Activated gamma-delta T cell treated with Interleukin-2 at 50 U/mL for 16 hours (primary cell): ENCODE data around the gene PLXNA1.

Experiments
- DNase-seq: peaks from one replicate; pipeline ENCODE4 v3.0.0-alpha.2; 2020

Gene PLXNA1

DNA sequence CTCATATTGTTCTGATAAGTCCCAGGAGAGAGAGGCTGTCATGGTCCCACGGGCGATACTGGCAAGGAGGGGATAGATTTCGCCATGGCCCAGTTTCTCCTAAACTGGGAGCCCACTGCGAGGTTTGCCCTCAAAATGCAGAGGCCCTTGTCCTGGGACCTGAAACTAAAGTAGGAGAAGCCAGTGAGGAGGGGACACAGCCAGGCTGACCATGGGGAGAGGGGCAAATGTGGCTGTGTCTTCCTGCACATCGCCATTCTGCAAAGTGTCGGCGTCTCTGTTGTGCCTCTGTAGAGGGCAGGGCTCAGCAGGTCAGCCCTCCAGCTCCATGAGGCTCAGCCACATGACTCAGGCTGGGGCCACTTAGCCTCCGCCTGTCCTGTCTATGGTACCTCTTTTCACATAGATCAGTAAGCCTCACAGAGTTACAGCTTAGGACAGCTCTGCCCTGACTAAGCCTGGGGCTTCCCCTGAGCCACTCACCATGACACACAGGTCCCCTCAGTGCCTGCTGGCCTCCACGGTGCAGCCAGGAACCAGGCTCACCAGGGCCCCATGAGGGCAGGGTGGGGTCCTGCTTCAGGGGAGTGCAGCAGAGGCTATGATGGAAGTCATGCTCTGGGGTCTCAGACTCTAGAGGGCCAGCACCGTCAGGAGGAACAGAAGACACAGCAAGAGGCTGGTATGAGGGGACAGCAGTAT lies 28.6 kb upstream of the PLXNA1 start:
- no peak for DNase-seq

DNA sequence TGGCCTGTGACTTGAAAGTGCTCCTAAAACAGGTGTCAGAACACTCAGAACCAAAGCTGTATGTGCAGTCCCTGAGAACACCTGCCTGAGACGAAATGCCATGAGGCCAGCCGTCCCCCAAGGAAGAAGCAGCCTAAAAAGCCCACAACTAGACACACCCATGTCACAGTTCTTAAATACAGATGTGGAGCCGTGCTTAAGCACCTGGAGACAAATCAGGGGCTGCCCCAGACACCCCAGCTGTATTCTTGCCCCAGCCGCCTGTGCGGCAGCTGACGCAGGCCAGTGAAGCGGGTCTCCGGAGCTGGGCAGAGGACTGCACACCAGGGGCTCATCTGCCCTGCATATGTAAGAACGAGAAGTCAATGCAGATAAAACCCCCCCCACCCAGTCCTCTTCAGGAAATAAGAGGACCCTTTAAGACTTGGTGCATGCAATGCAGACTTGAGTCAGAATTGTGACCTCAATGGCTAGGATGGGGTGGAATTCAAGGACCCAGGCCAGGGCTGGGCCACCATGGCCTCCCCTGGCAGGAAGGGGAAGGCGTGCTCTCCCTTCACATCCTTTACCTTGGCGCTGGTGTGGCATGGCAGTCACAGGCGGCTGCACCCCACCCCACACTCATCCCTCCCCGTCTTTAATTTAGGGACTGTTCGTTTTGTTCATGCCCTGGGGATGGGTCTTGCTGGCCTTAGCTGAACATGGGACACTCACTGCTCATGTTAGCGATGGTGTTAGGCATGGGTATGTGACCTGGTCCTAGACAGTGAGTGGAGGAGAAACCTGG lies 27.7 kb upstream of the PLXNA1 start:
- no peak for DNase-seq

DNA sequence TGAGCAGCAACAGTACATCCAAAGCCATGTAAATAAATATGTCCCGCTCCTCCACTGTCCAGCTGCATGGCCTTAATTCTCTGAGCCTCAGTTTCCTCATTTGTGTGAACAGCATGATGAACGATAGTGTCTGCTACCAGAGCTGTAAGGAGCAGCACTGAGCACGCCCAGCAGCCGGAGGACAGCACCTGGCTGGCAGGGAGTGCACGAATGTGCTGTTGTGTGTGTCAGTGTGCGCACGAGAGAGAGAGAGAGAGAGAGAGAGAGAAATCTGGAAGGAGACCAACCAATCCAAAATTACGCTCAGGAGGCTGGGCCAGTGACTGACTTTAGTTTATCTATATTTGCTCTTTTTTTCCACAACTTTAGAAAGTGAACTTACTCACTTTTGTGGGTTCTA lies 26.6 kb upstream of the PLXNA1 start:
- no peak for DNase-seq

GRCh38 chr3:126956866-126957650 lies 25.9 kb upstream of the PLXNA1 start:
- DNase-seq = no peak

DNA sequence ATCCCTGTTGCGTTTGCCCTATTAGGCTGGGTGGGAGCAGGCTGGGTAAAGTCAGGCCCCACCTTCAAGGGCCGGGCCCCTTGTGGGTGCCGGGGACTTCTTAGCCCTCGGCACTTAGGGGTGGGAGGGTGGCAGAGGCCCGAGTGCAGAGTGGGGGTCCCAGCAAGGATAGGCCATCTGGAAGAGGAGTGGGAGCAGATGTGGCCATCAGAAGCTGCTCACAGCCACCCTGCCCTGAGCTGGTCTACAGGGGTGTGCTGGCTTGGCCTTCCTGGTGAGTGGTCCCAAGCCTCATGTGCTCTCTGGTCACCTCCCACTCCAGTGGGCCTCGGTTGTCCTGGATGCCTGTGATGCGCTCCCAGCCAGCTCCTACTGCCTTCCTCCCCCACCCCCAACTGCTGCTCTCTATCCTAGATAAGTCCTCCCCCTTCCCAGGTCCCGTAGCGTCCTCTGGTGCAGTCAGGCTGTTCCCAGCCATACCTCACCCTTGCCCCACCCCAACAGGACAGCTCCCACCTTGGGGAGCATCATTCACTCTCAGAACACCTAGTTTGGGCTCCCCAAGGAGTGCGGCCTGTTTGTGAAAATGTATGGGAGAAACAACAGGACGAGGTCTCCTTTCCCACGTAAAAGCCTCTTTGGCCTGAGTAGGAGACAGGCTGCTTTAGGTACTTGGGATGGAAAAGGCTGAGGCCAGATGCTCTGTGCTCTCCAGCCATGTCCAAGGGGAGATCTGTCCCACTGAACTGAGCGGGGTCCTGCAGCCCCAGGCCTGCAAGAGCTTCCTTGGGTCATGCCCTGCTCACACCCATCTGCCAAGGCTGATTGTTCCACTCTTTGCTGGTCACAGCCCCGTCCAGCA lies 24.9 kb upstream of the PLXNA1 start:
- no peak for DNase-seq

GRCh38 chr3:126958638-126959085 lies 24.3 kb upstream of the PLXNA1 start:
- no peak for DNase-seq

DNA sequence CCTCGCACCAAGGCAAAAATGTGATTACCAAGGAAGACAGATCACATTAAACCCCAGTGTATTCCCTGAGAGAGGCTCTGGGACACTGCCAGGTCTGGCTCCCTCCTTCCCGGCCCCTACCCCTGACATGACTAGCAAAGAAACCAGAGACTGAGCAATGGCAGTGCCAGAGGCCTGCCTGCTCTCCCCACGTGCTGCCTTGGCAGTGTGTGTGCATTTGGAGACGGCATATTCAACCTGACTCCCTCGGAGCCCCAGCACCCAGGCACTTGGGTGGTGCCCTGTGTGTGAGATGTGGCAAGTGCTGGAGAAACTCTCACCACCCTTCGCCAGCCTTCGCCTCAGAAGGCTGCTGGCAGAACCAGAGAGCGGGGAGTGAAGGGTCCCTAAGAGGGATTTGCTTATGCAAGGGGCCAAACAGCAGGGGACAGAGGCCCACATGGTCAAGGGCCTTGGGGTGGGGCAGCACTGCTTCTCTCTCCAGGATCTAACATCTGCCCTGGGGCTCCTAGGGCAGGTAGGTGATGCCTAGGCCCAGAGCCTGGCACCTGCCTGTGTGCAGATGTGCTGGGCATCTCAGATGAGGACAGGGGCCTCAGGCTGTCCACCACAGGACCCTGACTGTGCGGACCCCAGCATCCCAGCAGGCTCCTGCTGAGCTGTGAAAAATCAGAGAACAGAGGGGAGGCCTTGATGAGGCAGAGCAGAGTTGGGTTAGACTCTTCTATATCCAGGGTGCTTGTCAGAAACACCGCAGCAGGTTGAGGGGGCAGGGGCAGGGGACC lies 23.6 kb upstream of the PLXNA1 start:
- no peak for DNase-seq

DNA sequence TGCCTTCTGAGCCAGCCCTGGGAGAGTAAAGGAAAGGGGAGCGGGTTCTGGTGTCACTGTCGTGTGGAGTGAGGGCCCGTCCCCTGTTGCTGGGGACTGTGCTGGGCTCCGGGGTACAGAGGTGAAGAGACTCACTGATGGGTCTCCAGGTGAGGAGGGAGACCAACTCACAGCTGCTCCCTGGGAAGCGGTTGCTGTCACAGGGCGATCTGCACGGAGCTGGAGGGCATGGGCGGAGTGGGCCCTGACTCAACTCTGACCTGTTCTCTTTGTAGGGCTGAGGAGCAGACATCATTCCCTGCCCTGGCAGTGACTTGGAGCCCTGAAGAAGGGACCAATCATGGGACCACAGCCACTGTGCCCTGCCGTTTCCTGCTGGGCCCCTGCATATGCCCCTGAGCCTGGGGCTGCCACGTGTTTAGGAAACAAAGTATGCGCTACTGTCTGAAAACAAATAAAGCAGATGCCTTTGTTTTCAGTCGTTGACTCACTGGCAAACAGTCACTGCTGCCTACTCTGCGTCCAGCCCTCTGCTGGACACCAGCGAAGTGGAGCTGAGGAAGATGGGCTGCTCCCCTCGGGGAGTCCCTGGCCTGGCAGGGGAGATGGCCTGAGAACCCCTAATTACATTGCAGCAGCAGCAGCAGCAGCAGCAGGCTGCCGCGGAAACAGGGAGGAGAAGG lies 22.9 kb upstream of the PLXNA1 start:
- DNase-seq = no peak

GRCh38 chr3:126960604-126960995 lies 22.3 kb upstream of the PLXNA1 start:
- DNase-seq = no peak

GRCh38 chr3:126961191-126961790 lies 21.6 kb upstream of the PLXNA1 start:
- no peak for DNase-seq

GRCh38 chr3:126961791-126962461 lies 21.0 kb upstream of the PLXNA1 start:
- no peak for DNase-seq

DNA sequence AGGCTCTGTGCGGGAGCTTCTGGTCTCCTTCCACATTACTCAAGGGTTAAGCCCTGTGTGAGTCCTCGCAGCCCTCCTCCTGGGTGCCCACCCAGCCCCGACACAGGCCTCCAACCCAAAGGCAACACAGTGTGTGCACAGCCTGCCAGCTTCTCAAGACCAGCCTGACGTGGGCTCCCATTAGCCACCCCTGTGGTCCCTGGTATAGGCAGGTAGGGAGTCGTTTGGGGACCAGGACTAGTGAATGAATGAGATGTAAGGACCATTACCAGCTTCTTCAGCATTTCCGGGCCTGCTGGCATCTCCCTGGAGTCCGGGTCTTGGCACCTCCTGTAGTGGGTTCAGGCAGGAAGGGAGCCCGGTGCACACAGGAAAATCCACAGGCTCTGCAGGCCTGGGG lies 20.2 kb upstream of the PLXNA1 start:
- no peak for DNase-seq

GRCh38 chr3:126963261-126964190 lies 19.4 kb upstream of the PLXNA1 start:
- no peak for DNase-seq

DNA sequence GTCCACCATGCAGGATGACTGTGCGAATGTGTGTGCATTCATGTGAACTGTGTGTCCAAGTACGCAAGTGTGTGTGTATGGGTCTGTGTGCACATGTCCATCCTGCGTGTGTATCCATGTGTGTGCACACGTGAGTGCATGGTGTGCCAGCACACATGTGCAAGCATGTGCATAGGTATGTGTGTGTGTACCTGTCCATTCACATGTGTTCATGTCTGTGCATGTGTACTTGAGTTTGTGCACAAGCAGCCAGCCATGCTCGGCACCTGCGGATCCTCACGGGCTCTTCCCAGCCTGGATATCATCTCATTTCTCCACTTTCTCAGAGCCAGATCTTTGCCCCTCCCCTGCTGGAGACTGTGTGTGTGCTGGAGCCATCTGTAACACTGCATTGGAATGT lies 18.7 kb upstream of the PLXNA1 start:
- DNase-seq = no peak

DNA sequence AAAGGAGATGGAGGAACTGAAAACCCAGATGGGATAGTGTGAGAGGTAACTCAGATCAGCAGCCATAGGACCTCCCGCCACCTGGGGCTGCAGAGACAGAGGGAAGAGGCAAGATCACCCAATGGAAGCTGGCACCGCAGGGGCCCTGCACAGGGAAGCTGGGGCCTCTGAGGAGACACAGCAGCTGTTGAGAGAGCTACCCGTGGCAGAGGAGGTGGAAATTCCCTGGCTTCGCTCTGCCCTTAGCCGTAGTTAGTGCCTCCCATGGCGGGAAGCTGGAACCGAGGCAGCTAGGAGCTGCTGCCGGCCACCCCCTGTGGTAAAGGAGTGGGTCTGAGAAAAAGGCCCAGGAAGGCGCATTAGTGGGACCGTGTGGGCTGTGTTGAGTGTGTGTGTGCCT lies 18.0 kb upstream of the PLXNA1 start:
- no peak for DNase-seq

DNA sequence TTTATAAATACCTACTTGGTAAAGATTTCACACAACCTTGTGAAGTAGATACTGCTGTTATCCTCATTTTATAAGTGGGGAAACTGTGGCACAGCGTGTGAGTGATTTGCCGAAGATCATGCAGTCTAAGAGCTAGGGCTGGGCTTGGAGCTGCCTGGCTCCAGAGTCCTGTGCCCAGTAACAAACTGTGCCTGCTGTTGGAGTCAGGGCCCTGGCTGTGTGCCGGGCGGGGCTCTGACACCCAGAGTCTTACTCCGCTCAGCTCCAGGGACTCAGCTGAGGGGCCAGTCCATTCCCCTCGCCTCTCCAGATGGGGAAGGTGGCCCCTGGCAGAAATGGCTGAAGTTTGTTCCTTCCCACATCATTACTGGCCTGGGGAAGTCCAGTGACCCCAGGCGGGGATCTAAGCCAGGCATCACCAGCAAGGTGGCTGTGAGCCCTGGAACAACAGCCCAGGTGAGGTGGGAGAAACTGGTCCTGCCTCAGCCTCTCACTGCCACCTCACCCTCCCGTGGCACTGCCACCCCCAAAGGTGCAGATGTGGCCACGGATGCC lies 17.3 kb upstream of the PLXNA1 start:
- DNase-seq = no peak

DNA sequence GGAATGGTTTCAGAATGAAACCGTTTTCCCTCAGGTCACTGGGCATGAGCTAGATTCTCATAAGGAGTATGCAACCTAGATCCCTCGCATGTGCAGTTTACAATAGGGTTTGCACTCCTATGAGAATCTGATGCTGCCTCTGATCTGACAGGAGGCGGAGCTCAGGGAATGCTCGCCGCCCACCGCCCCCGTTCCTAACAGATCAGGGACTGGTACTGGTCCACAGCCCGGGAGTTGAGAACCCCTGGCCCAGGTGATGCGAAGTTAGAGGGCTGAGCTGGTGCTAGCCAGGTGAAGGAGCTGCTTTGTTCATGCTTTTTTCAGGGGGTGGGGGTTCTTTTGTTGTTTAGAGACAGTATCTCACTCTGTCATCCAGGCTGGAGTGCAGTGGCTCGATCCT lies 15.5 kb upstream of the PLXNA1 start:
- DNase-seq = no peak
